ENCODE data around the gene NUP43.
A peak's percentile ranks its signal among the peaks of the same experiment; 100 is the strongest.

Gene NUP43, protein sequence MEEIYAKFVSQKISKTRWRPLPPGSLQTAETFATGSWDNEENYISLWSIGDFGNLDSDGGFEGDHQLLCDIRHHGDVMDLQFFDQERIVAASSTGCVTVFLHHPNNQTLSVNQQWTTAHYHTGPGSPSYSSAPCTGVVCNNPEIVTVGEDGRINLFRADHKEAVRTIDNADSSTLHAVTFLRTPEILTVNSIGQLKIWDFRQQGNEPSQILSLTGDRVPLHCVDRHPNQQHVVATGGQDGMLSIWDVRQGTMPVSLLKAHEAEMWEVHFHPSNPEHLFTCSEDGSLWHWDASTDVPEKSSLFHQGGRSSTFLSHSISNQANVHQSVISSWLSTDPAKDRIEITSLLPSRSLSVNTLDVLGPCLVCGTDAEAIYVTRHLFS

GRCh38 chr6:149746147-149746946 lies at the start of gene NUP43:
TSS of gene NUP43 (minus strand) at chr6:149746529. CDS start at chr6:149746495, 34 bp downstream.
- TF ChIP-seq CTCF (conservative IDR thresholded peaks at IDR 0.05; ENCODE audit: low read depth, low read length) = peak; percentile 45
- H3K4me3 ChIP-seq (ENCODE audit: low read length) = peak within 1 kb of the TSS; percentile 97
- peak; percentile 80 for DNase-seq (ENCODE audit: low read depth)

GRCh38 chr6:149783551-149783950 lies 37.2 kb upstream of the NUP43 start:
- H3K4me3 ChIP-seq (ENCODE audit: low read length) = no peak overlapping the region
- TF ChIP-seq CTCF (conservative IDR thresholded peaks at IDR 0.05; ENCODE audit: low read depth, low read length) = no peak
- DNase-seq (ENCODE audit: low read depth) = no peak

GRCh38 chr6:149782337-149782736 lies 36.0 kb upstream of the NUP43 start:
- no peak overlapping the region for H3K4me3 ChIP-seq (ENCODE audit: low read length)
- no peak for TF ChIP-seq CTCF (conservative IDR thresholded peaks at IDR 0.05; ENCODE audit: low read depth, low read length)
- DNase-seq (ENCODE audit: low read depth) = no peak

- H3K4me3 ChIP-seq (ENCODE audit: low read length) = no peak overlapping the region
- DNase-seq (ENCODE audit: low read depth) = no peak
- TF ChIP-seq CTCF (conservative IDR thresholded peaks at IDR 0.05; ENCODE audit: low read depth, low read length) = no peak
Observed at GRCh38 chr6:149781715-149782114, 35.4 kb upstream of the NUP43 start.

GRCh38 chr6:149779644-149779963 lies 33.3 kb upstream of the NUP43 start:
- no peak for DNase-seq (ENCODE audit: low read depth)
- H3K4me3 ChIP-seq (ENCODE audit: low read length) = no peak overlapping the region
- TF ChIP-seq CTCF (conservative IDR thresholded peaks at IDR 0.05; ENCODE audit: low read depth, low read length) = no peak

DNA sequence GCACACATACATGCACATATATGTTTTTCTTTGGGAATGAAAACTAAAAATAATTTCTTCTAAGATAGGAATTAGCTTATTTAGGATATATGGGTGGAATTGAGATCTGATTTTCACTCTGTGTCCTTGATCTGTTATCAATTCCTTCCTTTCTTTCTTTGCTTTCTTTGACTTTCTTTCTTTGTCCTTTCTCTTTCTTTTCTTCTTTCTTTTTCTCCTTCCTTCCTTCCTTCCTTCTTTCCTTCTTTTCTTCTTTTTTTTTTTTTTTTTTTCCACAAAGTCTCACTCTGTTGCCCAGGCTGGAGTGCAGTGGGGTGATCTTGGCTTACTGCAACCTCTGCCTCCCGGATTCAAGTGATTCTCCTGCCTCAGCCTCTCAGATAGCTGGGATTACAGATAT lies 31.3 kb upstream of the NUP43 start:
- no peak for DNase-seq (ENCODE audit: low read depth)
- TF ChIP-seq CTCF (conservative IDR thresholded peaks at IDR 0.05; ENCODE audit: low read depth, low read length) = no peak
- no peak overlapping the region for H3K4me3 ChIP-seq (ENCODE audit: low read length)

All from retinal pigment epithelial cell (primary cell).